ENCODE measurements around the gene LUZP2. TPM values are rescaled to one million over a fixed set of nuclear protein-coding genes. Genes with fewer than 3 reads are reported as not detected.

The LUZP2 gene
- total RNA-seq, 1 experiment from 2014 or later = 3.8 TPM

DNA sequence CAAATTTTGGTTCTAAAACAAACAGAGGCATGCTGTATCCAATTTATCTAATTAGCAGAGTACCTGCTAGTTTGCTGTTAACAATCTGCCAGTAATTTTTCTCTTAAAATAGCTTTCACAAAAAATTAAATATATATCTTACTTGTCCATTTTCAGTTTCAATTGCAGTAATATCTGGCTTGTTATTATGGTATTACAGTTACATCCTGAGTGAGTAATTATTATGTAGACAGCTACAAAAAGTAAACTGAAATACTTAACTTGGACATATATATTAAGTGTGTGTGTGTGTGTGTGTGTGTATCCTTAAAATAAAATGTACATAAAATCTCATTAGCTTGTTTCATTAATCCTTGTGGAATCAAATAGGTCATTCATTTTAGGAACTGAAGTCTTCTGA lies 148.7 kb downstream of the LUZP2 start:
- no peaks in the 10 kb centered on the region for H3K9me3 Mint-ChIP-seq
- H3K27me3 Mint-ChIP-seq (ENCODE audit: low read depth) = no peaks in the 10 kb centered on the region
- POLR2A ChIA-PET = no interaction called here
- no peak for DNase-seq (ENCODE audit: low spot score)
- peaks cover 14% of the 10 kb centered on the region for H3K4me1 Mint-ChIP-seq
- CTCF ChIA-PET = no interaction called here
- H3K36me3 Mint-ChIP-seq = no peaks in the 10 kb centered on the region
- no peak overlapping the region for H3K4me3 Mint-ChIP-seq
- H3K27ac Mint-ChIP-seq = no peak overlapping the region
- ATAC-seq = no peak
- no peak for TF ChIP-seq JAZF1 (CRISPR knock-in tag; IDR thresholded peaks at IDR 0.05)

DNA sequence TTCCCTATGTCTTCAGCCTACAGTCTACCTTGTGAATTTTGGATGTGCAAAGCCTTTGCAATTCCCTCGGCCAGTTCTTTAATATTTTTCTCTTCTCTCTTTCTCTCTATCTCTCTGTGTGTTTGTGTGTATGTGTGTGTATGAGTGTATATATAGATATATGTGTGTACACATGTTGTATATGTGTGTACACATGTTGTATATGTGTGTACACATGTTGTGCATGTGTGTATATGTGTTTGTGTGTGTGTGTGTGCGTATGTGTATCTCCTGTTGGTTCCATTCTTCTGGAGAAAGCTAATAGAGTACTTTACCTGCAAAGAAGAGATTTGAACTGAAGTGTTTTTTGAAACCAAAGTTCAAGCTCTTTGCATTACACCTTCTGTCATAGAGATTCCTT lies 155.0 kb downstream of the LUZP2 start:
- H3K36me3 Mint-ChIP-seq = no peaks in the 10 kb centered on the region
- no peak for DNase-seq (ENCODE audit: low spot score)
- H3K9me3 Mint-ChIP-seq = no peaks in the 10 kb centered on the region
- no peak overlapping the region for H3K4me3 Mint-ChIP-seq
- no peak overlapping the region for H3K27ac Mint-ChIP-seq
- ChIA-PET POLR2A (no interaction called here), CTCF (no interaction called here)
- H3K4me1 Mint-ChIP-seq = peaks cover 7% of the 10 kb centered on the region; the same call in 1 of the 2 replicates
- TF ChIP-seq OVOL2 (CRISPR knock-in tag; IDR thresholded peaks at IDR 0.05; ENCODE audit: borderline replicate concordance) (no peak), ZNF423 (CRISPR knock-in tag; IDR thresholded peaks at IDR 0.05) (no peak), SP1 (CRISPR knock-in tag; conservative IDR thresholded peaks at IDR 0.05) (no peak), ETV6 (CRISPR knock-in tag; IDR thresholded peaks at IDR 0.05) (no peak), SOX15 (CRISPR knock-in tag; IDR thresholded peaks at IDR 0.05) (no peak), ZNF396 (CRISPR knock-in tag; IDR thresholded peaks at IDR 0.05; ENCODE audit: borderline replicate concordance) (no peak), GRHL2 (CRISPR knock-in tag; IDR thresholded peaks at IDR 0.05; ENCODE audit: insufficient replicate concordance, severe bottlenecking) (no peak)
- TF ChIP-seq, protein P1, sequence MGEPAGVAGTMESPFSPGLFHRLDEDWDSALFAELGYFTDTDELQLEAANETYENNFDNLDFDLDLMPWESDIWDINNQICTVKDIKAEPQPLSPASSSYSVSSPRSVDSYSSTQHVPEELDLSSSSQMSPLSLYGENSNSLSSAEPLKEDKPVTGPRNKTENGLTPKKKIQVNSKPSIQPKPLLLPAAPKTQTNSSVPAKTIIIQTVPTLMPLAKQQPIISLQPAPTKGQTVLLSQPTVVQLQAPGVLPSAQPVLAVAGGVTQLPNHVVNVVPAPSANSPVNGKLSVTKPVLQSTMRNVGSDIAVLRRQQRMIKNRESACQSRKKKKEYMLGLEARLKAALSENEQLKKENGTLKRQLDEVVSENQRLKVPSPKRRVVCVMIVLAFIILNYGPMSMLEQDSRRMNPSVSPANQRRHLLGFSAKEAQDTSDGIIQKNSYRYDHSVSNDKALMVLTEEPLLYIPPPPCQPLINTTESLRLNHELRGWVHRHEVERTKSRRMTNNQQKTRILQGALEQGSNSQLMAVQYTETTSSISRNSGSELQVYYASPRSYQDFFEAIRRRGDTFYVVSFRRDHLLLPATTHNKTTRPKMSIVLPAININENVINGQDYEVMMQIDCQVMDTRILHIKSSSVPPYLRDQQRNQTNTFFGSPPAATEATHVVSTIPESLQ (CRISPR knock-in tag; IDR thresholded peaks at IDR 0.05) = no peak
- TF ChIP-seq, protein P2, sequence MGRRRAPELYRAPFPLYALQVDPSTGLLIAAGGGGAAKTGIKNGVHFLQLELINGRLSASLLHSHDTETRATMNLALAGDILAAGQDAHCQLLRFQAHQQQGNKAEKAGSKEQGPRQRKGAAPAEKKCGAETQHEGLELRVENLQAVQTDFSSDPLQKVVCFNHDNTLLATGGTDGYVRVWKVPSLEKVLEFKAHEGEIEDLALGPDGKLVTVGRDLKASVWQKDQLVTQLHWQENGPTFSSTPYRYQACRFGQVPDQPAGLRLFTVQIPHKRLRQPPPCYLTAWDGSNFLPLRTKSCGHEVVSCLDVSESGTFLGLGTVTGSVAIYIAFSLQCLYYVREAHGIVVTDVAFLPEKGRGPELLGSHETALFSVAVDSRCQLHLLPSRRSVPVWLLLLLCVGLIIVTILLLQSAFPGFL (CRISPR knock-in tag; IDR thresholded peaks at IDR 0.05; ENCODE audit: borderline replicate concordance) = no peak
- ATAC-seq = no peak
- H3K27me3 Mint-ChIP-seq (ENCODE audit: low read depth) = no peaks in the 10 kb centered on the region

- ChIA-PET CTCF (no interaction called here), POLR2A (no interaction called here)
- no peak overlapping the region for H3K27ac Mint-ChIP-seq
- no peaks in the 10 kb centered on the region; the same call in 1 of the 2 replicates for H3K36me3 Mint-ChIP-seq
- H3K4me1 Mint-ChIP-seq = peaks cover 7% of the 10 kb centered on the region; the same call in 1 of the 2 replicates
- no peak for ATAC-seq
- DNase-seq (ENCODE audit: low spot score) = no peak
- no peaks in the 10 kb centered on the region for H3K27me3 Mint-ChIP-seq (ENCODE audit: low read depth)
- H3K9me3 Mint-ChIP-seq = peaks cover 8% of the 10 kb centered on the region
- no peak overlapping the region for H3K4me3 Mint-ChIP-seq
- TF ChIP-seq NR2C2 (CRISPR knock-in tag; IDR thresholded peaks at IDR 0.05) = no peak
- no peak for TF ChIP-seq IRF2 (CRISPR knock-in tag; IDR thresholded peaks at IDR 0.05; ENCODE audit: borderline replicate concordance, low read depth)
- no peak for TF ChIP-seq ATF3 (CRISPR knock-in tag; conservative IDR thresholded peaks at IDR 0.05)
- no peak for TF ChIP-seq CREM (CRISPR knock-in tag; IDR thresholded peaks at IDR 0.05)
- no peak for TF ChIP-seq ZNF281 (CRISPR knock-in tag; IDR thresholded peaks at IDR 0.05)
- TF ChIP-seq TP53 (CRISPR knock-in tag; IDR thresholded peaks at IDR 0.05) = no peak
- TF ChIP-seq ZNF138 (CRISPR knock-in tag; conservative IDR thresholded peaks at IDR 0.05) = no peak
- TF ChIP-seq GABPB1 (CRISPR knock-in tag; IDR thresholded peaks at IDR 0.05) = no peak
- TF ChIP-seq, protein P2 (CRISPR knock-in tag; IDR thresholded peaks at IDR 0.05; ENCODE audit: borderline replicate concordance) = no peak
- TF ChIP-seq SMAD4 (CRISPR knock-in tag; IDR thresholded peaks at IDR 0.05) = no peak
- no peak for TF ChIP-seq MXD4 (CRISPR knock-in tag; IDR thresholded peaks at IDR 0.05; ENCODE audit: borderline replicate concordance)
- TF ChIP-seq ELF4 (CRISPR knock-in tag; IDR thresholded peaks at IDR 0.05; ENCODE audit: low read depth) = no peak
- TF ChIP-seq SP1 (CRISPR knock-in tag; conservative IDR thresholded peaks at IDR 0.05) = no peak
- TF ChIP-seq ZNF121 (CRISPR knock-in tag; IDR thresholded peaks at IDR 0.05) = no peak
- TF ChIP-seq, protein P1 (CRISPR knock-in tag; IDR thresholded peaks at IDR 0.05) = no peak
- TF ChIP-seq, protein P3, sequence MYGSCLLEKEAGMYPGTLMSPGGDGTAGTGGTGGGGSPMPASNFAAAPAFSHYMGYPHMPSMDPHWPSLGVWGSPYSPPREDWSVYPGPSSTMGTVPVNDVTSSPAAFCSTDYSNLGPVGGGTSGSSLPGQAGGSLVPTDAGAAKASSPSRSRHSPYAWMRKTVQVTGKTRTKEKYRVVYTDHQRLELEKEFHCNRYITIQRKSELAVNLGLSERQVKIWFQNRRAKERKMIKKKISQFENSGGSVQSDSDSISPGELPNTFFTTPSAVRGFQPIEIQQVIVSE (CRISPR knock-in tag; IDR thresholded peaks at IDR 0.05; ENCODE audit: borderline replicate concordance) = no peak
- TF ChIP-seq ZNF671 (CRISPR knock-in tag; IDR thresholded peaks at IDR 0.05) = no peak
Measured at GRCh38 chr11:24653901-24654300, 157.0 kb downstream of the LUZP2 start.
